Activated CD8-positive, alpha-beta memory T cell treated with anti-CD3 and anti-CD28 coated beads for 4 hours (primary cell): Measurements from ENCODE around the gene SDHD.
"Not testable (repeated sequence)": the region's sequence is repeated elsewhere in the genome, so short reads cannot be mapped to it uniquely, and the experiment has no call there.

Source experiments
- DNase-seq, 2 donors: peaks; one replicate each; pipeline ENCODE4 v3.0.0-alpha.2; 2020; ENCODE audit warnings: low read depth in 2 of 2

The SDHD gene

GRCh38 chr11:112086422-112087191 lies at the start of gene SDHD, which contains the start of gene TIMM8B:
Gene SDHD, plus strand, starts transcription at chr11:112086873. Its CDS starts 35 bp downstream, at chr11:112086908.
Gene TIMM8B, minus strand, starts transcription at chr11:112086756. Its CDS starts 33 bp downstream, at chr11:112086723.
- peak; percentile 90 to 91 for DNase-seq

- no peak for DNase-seq
Measured at GRCh38 chr11:112037527-112037926, 49.1 kb upstream of the SDHD start.

GRCh38 chr11:112042161-112042960 lies 44.3 kb upstream of the SDHD start:
- no peak for DNase-seq

- no peak for DNase-seq
Measured at GRCh38 chr11:112042961-112043304, 43.7 kb upstream of the SDHD start.

- no peak for DNase-seq
Measured at GRCh38 chr11:112044961-112045360, 41.7 kb upstream of the SDHD start.

- DNase-seq = not testable (repeated sequence)
Measured at GRCh38 chr11:112046647-112047046, 40.0 kb upstream of the SDHD start.

- not testable (repeated sequence) for DNase-seq
Measured at GRCh38 chr11:112048256-112048655, 38.4 kb upstream of the SDHD start.

- no peak for DNase-seq
Measured at GRCh38 chr11:112049777-112050176, 36.9 kb upstream of the SDHD start.

GRCh38 chr11:112050721-112051120 lies 36.0 kb upstream of the SDHD start:
- DNase-seq = no peak

- no peak for DNase-seq
Measured at GRCh38 chr11:112051768-112052167, 34.9 kb upstream of the SDHD start.

GRCh38 chr11:112057170-112057569 lies 29.5 kb upstream of the SDHD start:
- DNase-seq = no peak

- DNase-seq = no peak
Measured at GRCh38 chr11:112058103-112058502, 28.6 kb upstream of the SDHD start.

- DNase-seq = no peak
Measured at GRCh38 chr11:112062923-112063322, 23.8 kb upstream of the SDHD start.

- DNase-seq = peak; percentile 61 to 63
Measured at GRCh38 chr11:112073941-112074811, 12.5 kb upstream of the SDHD start, which contains the start of the genes NKAPD1 and PIH1D2. Gene NKAPD1, plus strand, starts transcription at chr11:112074299. Its CDS starts 1,276 bp downstream, at chr11:112075575. Gene PIH1D2, minus strand, starts transcription at chr11:112074017. Its CDS starts 843 bp downstream, at chr11:112073174.

GRCh38 chr11:112082729-112083128 lies 3.9 kb upstream of the SDHD start:
- no peak for DNase-seq

GRCh38 chr11:112085822-112086421 lies 751 bp upstream of the SDHD start:
- peak in 1 of 2 donors; percentile 7 for DNase-seq

GRCh38 chr11:112087212-112087611 lies 539 bp downstream of the SDHD start:
- no peak for DNase-seq

GRCh38 chr11:112095302-112095701 lies 8.6 kb downstream of the SDHD start:
- not testable (repeated sequence) for DNase-seq

- DNase-seq = no peak
Measured at GRCh38 chr11:112096194-112096593, 9.5 kb downstream of the SDHD start.

GRCh38 chr11:112097734-112098528 lies 11.3 kb downstream of the SDHD start:
- DNase-seq = no peak
